ENCODE measurements around the gene ZBTB7B. TPM values are rescaled to one million over a fixed set of nuclear protein-coding genes. Genes with fewer than 3 reads are reported as not detected.

ZBTB7B gene
- total RNA-seq, 1 experiment from 2014 or later, result 38.3 TPM

DNA sequence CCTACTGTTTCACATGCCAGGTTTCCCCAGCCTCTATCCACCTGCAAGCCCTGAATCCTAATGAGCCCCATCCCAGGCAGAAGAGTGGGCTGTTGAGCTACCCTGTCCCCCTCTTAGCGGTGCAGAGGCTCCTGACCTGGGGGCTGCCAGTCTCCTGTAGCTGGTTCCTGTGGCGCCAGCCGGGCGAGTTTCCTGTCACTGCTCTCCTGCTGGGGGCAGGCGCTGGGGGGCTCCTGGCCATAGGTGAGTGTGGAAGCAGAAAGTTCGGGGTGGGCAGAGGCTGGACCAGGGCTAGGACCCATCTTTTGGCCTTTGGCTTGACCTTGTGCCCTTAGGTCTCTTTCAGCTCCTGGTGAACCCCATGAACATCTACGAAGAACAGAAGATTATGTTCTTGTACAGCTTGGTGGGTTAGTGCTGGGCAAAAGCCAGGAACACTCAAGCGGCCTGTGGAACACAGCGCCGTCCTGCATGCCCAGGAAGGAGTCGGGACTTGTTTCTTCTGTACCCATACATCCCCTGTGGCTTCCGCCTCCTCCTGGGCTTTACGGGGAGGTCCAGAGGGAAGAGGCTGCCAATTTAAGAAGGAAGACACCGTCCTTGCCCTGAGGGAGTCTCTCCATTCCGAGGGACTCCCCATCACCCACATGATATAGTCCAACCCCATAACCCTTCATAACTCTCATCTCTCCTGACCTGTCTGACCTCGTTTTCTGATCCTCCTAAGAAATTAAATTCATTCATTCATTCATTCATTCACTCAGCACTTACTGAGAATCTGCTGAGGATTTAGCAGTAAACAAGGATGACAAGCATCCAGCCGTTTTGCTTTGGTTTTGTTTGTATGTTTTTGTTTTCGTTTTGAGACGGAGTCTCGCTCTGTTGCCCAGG is 32.0 kb downstream of the ZBTB7B start:
- Mint-ChIP-seq H3K9me3 (no peaks in the 10 kb centered on the region), H3K36me3 (ENCODE audit: insufficient read depth in 1 of 3, low read depth in 3 of 3) (no peaks in the 10 kb centered on the region), H3K4me1 (peaks cover 3 to 8% of the 10 kb centered on the region in 2 experiments; a peak in 2 of 4 replicates), H3K27me3 (ENCODE audit: low read depth) (peaks cover 46% of the 10 kb centered on the region), H3K4me3 (no peak overlapping the region), H3K27ac (no peak overlapping the region)
- Histone ChIP-seq H3K23ac (ENCODE audit: insufficient read length, low read depth, low read length) (no peak overlapping the region), H2BK120ac (ENCODE audit: low read depth, low read length, poor library complexity, severe bottlenecking) (no peak overlapping the region), H3K4ac (ENCODE audit: low read depth, low read length) (no peak overlapping the region), H2AK5ac (ENCODE audit: insufficient read length, low read length) (no peak overlapping the region), H2BK12ac (ENCODE audit: insufficient read length, low read depth, low read length) (no peak overlapping the region), H3K14ac (ENCODE audit: insufficient read depth, low read length) (no peak overlapping the region), H2AFZ (ENCODE audit: low read length) (no peak overlapping the region), H4K91ac (ENCODE audit: insufficient read length, low read depth, low read length) (no peak overlapping the region), H3K27ac (ENCODE audit: insufficient read length, low read depth, low read length) (no peak overlapping the region), H3K4me1 (ENCODE audit: insufficient read depth, low read length) (no peaks in the 10 kb centered on the region), H2BK15ac (ENCODE audit: low read depth, low read length) (no peak overlapping the region), H4K8ac (replicated peaks; ENCODE audit: insufficient read length, low read depth, low read length) (no peak overlapping the region), H4K20me1 (ENCODE audit: control insufficient read depth, insufficient read depth, insufficient read length) (no peaks in the 10 kb centered on the region), H2BK20ac (ENCODE audit: low read depth, low read length, poor library complexity, severe bottlenecking) (no peak overlapping the region), H3K4me2 (ENCODE audit: insufficient read depth, insufficient read length, low read length) (no peak overlapping the region), H4K5ac (ENCODE audit: insufficient read length, low read depth, low read length) (no peak overlapping the region), H3K18ac (ENCODE audit: insufficient read length, low read depth, low read length) (no peak overlapping the region), H3K56ac (ENCODE audit: insufficient read length, low read depth, low read length) (no peak overlapping the region), H3K27me3 (ENCODE audit: insufficient read depth, low read length) (no peaks in the 10 kb centered on the region), H3K9me3 (ENCODE audit: control insufficient read depth, low read depth, low read length) (no peaks in the 10 kb centered on the region), H3T11ph (ENCODE audit: low read length) (no peak overlapping the region), H3K9ac (ENCODE audit: extremely low read depth, insufficient read length, low read length) (no peak overlapping the region), H3K79me2 (ENCODE audit: insufficient read depth, low read length) (no peaks in the 10 kb centered on the region), H2BK5ac (ENCODE audit: insufficient read length, low read length) (no peak overlapping the region), H3K79me1 (ENCODE audit: insufficient read depth, low read depth, low read length, poor library complexity, severe bottlenecking) (no peaks in the 10 kb centered on the region), H3K23me2 (ENCODE audit: insufficient read length, low read depth, low read length, poor library complexity, severe bottlenecking) (no peaks in the 10 kb centered on the region)
- no CpG with 5 or more reads among the region's 20 CpGs for WGBS (ENCODE audit: extremely low coverage, insufficient read length, low lambda C conversion rate)
- no peak for DNase-seq
- TF ChIP-seq, protein P1, sequence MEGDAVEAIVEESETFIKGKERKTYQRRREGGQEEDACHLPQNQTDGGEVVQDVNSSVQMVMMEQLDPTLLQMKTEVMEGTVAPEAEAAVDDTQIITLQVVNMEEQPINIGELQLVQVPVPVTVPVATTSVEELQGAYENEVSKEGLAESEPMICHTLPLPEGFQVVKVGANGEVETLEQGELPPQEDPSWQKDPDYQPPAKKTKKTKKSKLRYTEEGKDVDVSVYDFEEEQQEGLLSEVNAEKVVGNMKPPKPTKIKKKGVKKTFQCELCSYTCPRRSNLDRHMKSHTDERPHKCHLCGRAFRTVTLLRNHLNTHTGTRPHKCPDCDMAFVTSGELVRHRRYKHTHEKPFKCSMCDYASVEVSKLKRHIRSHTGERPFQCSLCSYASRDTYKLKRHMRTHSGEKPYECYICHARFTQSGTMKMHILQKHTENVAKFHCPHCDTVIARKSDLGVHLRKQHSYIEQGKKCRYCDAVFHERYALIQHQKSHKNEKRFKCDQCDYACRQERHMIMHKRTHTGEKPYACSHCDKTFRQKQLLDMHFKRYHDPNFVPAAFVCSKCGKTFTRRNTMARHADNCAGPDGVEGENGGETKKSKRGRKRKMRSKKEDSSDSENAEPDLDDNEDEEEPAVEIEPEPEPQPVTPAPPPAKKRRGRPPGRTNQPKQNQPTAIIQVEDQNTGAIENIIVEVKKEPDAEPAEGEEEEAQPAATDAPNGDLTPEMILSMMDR (conservative IDR thresholded peaks at IDR 0.05), result no peak
